Endometrium (tissue), 2 donors: ENCODE results near the gene KCNJ15.
"Not testable (repeated sequence)": the region's sequence is repeated elsewhere in the genome, so short reads cannot be mapped to it uniquely, and the experiment has no call there.

Experiments
- FAIRE-seq: peaks from 2 replicates; lab custom pipeline; 2012; peaks lifted over from hg19 to GRCh38; lab: Jason Lieb, UNC
- donor health status: control.
- donor health status: control.

Gene KCNJ15

GRCh38 chr21:38244885-38245869, 11.6 kb upstream of the KCNJ15 start:
- FAIRE-seq, result no peak

GRCh38 chr21:38246511-38246910, 10.3 kb upstream of the KCNJ15 start:
- FAIRE-seq, result no peak

- FAIRE-seq, result not testable (repeated sequence)
Measured at GRCh38 chr21:38247054-38247453, 9.7 kb upstream of the KCNJ15 start.

- FAIRE-seq, result no peak
Measured at GRCh38 chr21:38247738-38248510, 8.9 kb upstream of the KCNJ15 start.

- FAIRE-seq, result no peak
Measured at GRCh38 chr21:38249256-38249655, 7.5 kb upstream of the KCNJ15 start.

- FAIRE-seq, result no peak
Measured at GRCh38 chr21:38249696-38250278, 7.0 kb upstream of the KCNJ15 start.

- FAIRE-seq, result no peak
Measured at GRCh38 chr21:38250991-38251418, 5.8 kb upstream of the KCNJ15 start.

GRCh38 chr21:38254970-38255369, 1.8 kb upstream of the KCNJ15 start:
- no peak for FAIRE-seq

- FAIRE-seq, result no peak
Measured at GRCh38 chr21:38255571-38256117, 1.1 kb upstream of the KCNJ15 start.

- no peak for FAIRE-seq
Measured at GRCh38 chr21:38257667-38258066, 876 bp downstream of the KCNJ15 start.

GRCh38 chr21:38258521-38259485, 2.0 kb downstream of the KCNJ15 start:
- no peak for FAIRE-seq

- no peak for FAIRE-seq
Measured at GRCh38 chr21:38259665-38260064, 2.9 kb downstream of the KCNJ15 start.

- FAIRE-seq, result no peak
Measured at GRCh38 chr21:38260426-38260825, 3.6 kb downstream of the KCNJ15 start.

- FAIRE-seq, result no peak
Measured at GRCh38 chr21:38261851-38262250, 5.1 kb downstream of the KCNJ15 start.

GRCh38 chr21:38263493-38263892, 6.7 kb downstream of the KCNJ15 start:
- FAIRE-seq, result no peak

- no peak for FAIRE-seq
Measured at GRCh38 chr21:38264571-38264970, 7.8 kb downstream of the KCNJ15 start.

- FAIRE-seq, result no peak
Measured at GRCh38 chr21:38265166-38265565, 8.4 kb downstream of the KCNJ15 start.

GRCh38 chr21:38266732-38267131, 9.9 kb downstream of the KCNJ15 start:
- FAIRE-seq, result no peak

GRCh38 chr21:38267136-38267755, 10.5 kb downstream of the KCNJ15 start:
- no peak for FAIRE-seq

- no peak for FAIRE-seq
Measured at GRCh38 chr21:38267991-38268863, 11.4 kb downstream of the KCNJ15 start.
